Lung (tissue), 12 donors: Measurements from ENCODE around the gene LPAR3. TPM values are rescaled to one million over a fixed set of nuclear protein-coding genes. Genes with fewer than 3 reads are reported as not detected.

Source experiments
- ATAC-seq: fragments of 200-7000 bp; cut with Tn5 transposase; one replicate; pipeline ENCODE4 v1.9.1; 2020; ENCODE audit warnings: moderate number of reproducible peaks; ENCODE audit not compliant: insufficient read depth, low FRiP score
- DNase-seq, 3 donors: peaks; one replicate each; pipeline ENCODE4 v3.0.0-alpha.2; 2013 to 2017
- H3K27ac ChIP-seq, 2 donors: one replicate each; pipeline ENCODE4 v1.5.1; 2013; ENCODE audit warnings: mild to moderate bottlenecking in 2 of 2, moderate library complexity in 2 of 2, control low read depth in 1 of 2, inconsistent platforms in 1 of 2, low read depth in 1 of 2, low read length in 1 of 2
- H3K27me3 ChIP-seq, 3 donors: one replicate each; pipeline ENCODE4 v1.5.1; 2013; ENCODE audit warnings: low read length in 2 of 3; ENCODE audit not compliant: control insufficient read depth in 3 of 3, insufficient read depth in 3 of 3
- H3K36me3 ChIP-seq, 4 donors: one replicate each; pipeline ENCODE4 v1.5.1; 2013; ENCODE audit warnings: low read length in 4 of 4, mild to moderate bottlenecking in 1 of 4, moderate library complexity in 1 of 4; ENCODE audit not compliant: control insufficient read depth in 4 of 4, insufficient read depth in 4 of 4
- H3K4me1 ChIP-seq, 5 donors: one replicate each; pipeline ENCODE4 v1.5.1; 2013; ENCODE audit warnings: low read length in 5 of 5, mild to moderate bottlenecking in 2 of 5, moderate library complexity in 1 of 5; ENCODE audit not compliant: control insufficient read depth in 5 of 5, insufficient read depth in 5 of 5
- H3K4me3 ChIP-seq: one replicate; pipeline ENCODE4 v1.5.1; 2013; ENCODE audit warnings: mild to moderate bottlenecking, control low read depth, moderate library complexity
- H3K9ac ChIP-seq, 2 donors: one replicate each; pipeline ENCODE4 v1.5.1; 2013; ENCODE audit warnings: low read length in 2 of 2, control low read depth in 1 of 2; ENCODE audit not compliant: insufficient read depth in 1 of 2
- H3K9me3 ChIP-seq, 4 donors: one replicate each; pipeline ENCODE4 v1.5.1; 2013; ENCODE audit warnings: low read length in 3 of 4, mild to moderate bottlenecking in 1 of 4, moderate library complexity in 1 of 4; ENCODE audit not compliant: control insufficient read depth in 4 of 4, insufficient read depth in 3 of 4
- WGBS, 2 donors: extraction: QIAGEN DNeasy Blood & Tissue Kit; methylation state at CpG; one replicate each; pipeline ENCODE4 v1.1.7; 2013; 5-methylcytosine and 5-hydroxymethylcytosine counted together
- polyA plus RNA-seq, 2 donors: library from polyadenylated mRNA; stranded (reverse); fragments of 200-250 nt; gene quantifications; one replicate each; pipeline ENCODE4 v1.2.1, GENCODE V29; 2013
- total RNA-seq, 2 donors: library from RNA; depleted of rRNA in 1 of 2; stranded (reverse); fragments of >200 nt in 1 of 2; gene quantifications; one replicate each; pipeline ENCODE4 v1.2.1, GENCODE V29; 2014 to 2021
- TF ChIP-seq, protein P1 (sequence below): IDR thresholded peaks from 2 replicates; pipeline ENCODE4 v1.5.1; 2012; ENCODE audit warnings: mild to moderate bottlenecking; ENCODE audit errors: control extremely low read depth, extremely low read depth
- donor health status: control.
- donor health status: control.
- donor health status: Bipolar disorder and iron deficiency.
- donor health status: healthy.
- donor health status: DM: yes; HTN: yes; CAD: no.

Gene LPAR3
- total and polyA plus RNA-seq, 4 donors, result 0.98 to 8.3 (median 5.3) TPM

- no peaks in the 10 kb centered on the region for H3K9me3 ChIP-seq
- DNase-seq (no peak), ATAC-seq (no peak)
- no peaks in the 10 kb centered on the region for H3K36me3 ChIP-seq
- peaks cover 0 to 35% (median 17%) of the 10 kb centered on the region in 5 donors for H3K4me1 ChIP-seq
- TF ChIP-seq, protein P1, sequence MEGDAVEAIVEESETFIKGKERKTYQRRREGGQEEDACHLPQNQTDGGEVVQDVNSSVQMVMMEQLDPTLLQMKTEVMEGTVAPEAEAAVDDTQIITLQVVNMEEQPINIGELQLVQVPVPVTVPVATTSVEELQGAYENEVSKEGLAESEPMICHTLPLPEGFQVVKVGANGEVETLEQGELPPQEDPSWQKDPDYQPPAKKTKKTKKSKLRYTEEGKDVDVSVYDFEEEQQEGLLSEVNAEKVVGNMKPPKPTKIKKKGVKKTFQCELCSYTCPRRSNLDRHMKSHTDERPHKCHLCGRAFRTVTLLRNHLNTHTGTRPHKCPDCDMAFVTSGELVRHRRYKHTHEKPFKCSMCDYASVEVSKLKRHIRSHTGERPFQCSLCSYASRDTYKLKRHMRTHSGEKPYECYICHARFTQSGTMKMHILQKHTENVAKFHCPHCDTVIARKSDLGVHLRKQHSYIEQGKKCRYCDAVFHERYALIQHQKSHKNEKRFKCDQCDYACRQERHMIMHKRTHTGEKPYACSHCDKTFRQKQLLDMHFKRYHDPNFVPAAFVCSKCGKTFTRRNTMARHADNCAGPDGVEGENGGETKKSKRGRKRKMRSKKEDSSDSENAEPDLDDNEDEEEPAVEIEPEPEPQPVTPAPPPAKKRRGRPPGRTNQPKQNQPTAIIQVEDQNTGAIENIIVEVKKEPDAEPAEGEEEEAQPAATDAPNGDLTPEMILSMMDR, result no peak
- H3K4me3 ChIP-seq, result no peak overlapping the region
- H3K27me3 ChIP-seq, result peaks cover 0 to 2% (median 0%) of the 10 kb centered on the region in 3 donors
- WGBS, 2 donors, result 79 to 84% methylated on average over 2 of the region's 2 CpGs
- no peak overlapping the region for H3K27ac ChIP-seq
- no peak overlapping the region for H3K9ac ChIP-seq
These were observed 47.6 kb downstream of the LPAR3 start for GRCh38 chr1:84845357-84845756.

DNA sequence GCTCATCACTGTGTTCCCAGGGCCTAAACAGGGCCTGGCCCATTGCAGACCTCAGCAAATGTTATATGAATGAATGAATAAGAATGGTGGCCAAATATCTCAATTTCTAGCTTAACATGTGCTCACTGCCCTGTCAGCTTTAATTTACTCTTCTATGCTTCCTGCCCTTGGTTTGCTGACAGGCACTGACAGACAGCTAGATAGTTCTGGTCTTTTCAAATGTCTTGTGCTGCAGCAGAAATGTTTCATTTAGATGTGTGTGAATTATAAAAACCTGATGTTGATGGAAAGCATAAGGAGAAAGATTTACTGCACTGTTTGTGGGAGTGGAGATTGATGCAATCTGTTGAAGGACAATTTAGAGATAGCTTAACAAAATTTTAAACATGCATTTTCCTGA lies 48.9 kb downstream of the LPAR3 start:
- no peak for ATAC-seq
- peak in 1 of 3 donors; percentile 50 for DNase-seq
- TF ChIP-seq, protein P1, result no peak
- peaks cover 0 to 35% (median 17%) of the 10 kb centered on the region in 5 donors for H3K4me1 ChIP-seq
- no peak overlapping the region for H3K4me3 ChIP-seq
- no peaks in the 10 kb centered on the region for H3K27me3 ChIP-seq
- H3K9ac ChIP-seq, result no peak overlapping the region
- no peaks in the 10 kb centered on the region for H3K36me3 ChIP-seq
- H3K27ac ChIP-seq, result no peak overlapping the region
- no peaks in the 10 kb centered on the region for H3K9me3 ChIP-seq

DNA sequence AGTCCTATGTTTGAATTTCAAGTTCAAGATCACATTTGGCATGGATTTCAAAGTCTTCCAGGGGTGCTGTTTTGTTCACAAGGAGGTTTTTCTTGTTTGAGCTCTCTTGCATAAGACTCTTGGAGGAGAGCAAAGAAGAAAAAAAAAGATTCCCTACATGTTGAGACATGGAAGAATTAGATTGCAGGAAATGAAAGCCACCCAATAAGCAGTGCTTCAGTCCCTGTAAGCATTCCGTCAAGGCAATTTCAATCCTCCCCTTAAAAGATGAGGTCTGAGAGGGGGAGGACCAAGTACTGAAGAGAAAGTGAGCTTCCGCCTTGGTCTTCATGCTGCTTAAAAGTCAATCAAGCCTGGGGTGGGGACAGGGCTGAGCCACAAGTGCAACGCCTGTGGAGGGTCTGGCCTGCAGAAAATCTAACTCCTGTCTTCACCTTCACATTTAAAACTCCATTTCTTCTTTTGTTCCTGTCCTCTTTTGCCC lies 50.2 kb downstream of the LPAR3 start:
- Histone ChIP-seq H3K4me3 (no peak overlapping the region), H3K36me3 (no peaks in the 10 kb centered on the region), H3K27ac (no peak overlapping the region), H3K9me3 (no peaks in the 10 kb centered on the region), H3K27me3 (no peaks in the 10 kb centered on the region), H3K9ac (no peak overlapping the region), H3K4me1 (peaks cover 0 to 29% (median 13%) of the 10 kb centered on the region in 5 donors)
- DNase-seq (peak; percentile 24 to 85 (median 75)), ATAC-seq (peak; percentile 63)
- TF ChIP-seq, protein P1, result no peak
- WGBS, 2 donors, result 61 to 81% methylated on average over 3 of the region's 3 CpGs

- DNase-seq (no peak), ATAC-seq (no peak)
- TF ChIP-seq, protein P1, result no peak
- Histone ChIP-seq H3K9me3 (no peaks in the 10 kb centered on the region), H3K4me3 (no peak overlapping the region), H3K4me1 (peaks cover 0 to 21% (median 7%) of the 10 kb centered on the region in 5 donors), H3K27ac (no peak overlapping the region), H3K9ac (no peak overlapping the region), H3K27me3 (no peaks in the 10 kb centered on the region), H3K36me3 (no peaks in the 10 kb centered on the region)
- WGBS, 2 donors, result 67 to 85% methylated on average over 2 of the region's 2 CpGs
These were observed 51.0 kb downstream of the LPAR3 start for GRCh38 chr1:84841971-84842370.
